Heart left ventricle (tissue), 16 donors: ENCODE data around the gene CYTH4. TPM values are rescaled to one million over a fixed set of nuclear protein-coding genes. Genes with fewer than 3 reads are reported as not detected.

Source experiments
- ATAC-seq, 4 donors: fragments of 200-7000 bp; cut with Tn5 transposase; one replicate each; pipeline ENCODE4 v1.9.1; 2020 to 2022; ENCODE audit warnings: moderate library complexity in 4 of 4, mild to moderate bottlenecking in 3 of 4, moderate number of reproducible peaks in 1 of 4
- DNase-seq, 5 donors: peaks; one replicate each; pipeline ENCODE4 v3.0.0-alpha.2; 2020
- H3K27ac ChIP-seq, 12 donors: fragments of 200-600 bp; sonication (generic) in 4 of 12; one replicate each; pipeline versions ENCODE4 v1.5.0 to v1.8.0; 2016 to 2022; ENCODE audit warnings: mild to moderate bottlenecking in 2 of 12
- H3K27me3 ChIP-seq, 9 donors: fragments of 200-600 bp; sonication (generic) in 2 of 9; one replicate each; pipeline versions ENCODE4 v1.5.1 to v1.8.0; 2016 to 2022; ENCODE audit warnings: mild to moderate bottlenecking in 3 of 9
- H3K36me3 ChIP-seq, 9 donors: fragments of 200-600 bp; sonication (generic) in 2 of 9; one replicate each; pipeline versions ENCODE4 v1.5.0 to v1.8.0; 2018 to 2022; ENCODE audit warnings: mild to moderate bottlenecking in 2 of 9
- H3K4me1 ChIP-seq, 12 donors: fragments of 200-600 bp; sonication (generic) in 4 of 12; one replicate each; pipeline versions ENCODE4 v1.5.0 to v1.8.0; 2016 to 2022; ENCODE audit warnings: mild to moderate bottlenecking in 3 of 12
- H3K4me3 ChIP-seq, 12 donors: fragments of 200-600 bp; sonication (generic) in 4 of 12; one replicate each; pipeline versions ENCODE4 v1.5.0 to v1.8.0; 2017 to 2022; ENCODE audit warnings: mild to moderate bottlenecking in 9 of 12, moderate library complexity in 4 of 12
- H3K9me3 ChIP-seq, 12 donors: fragments of 200-600 bp; sonication (generic) in 4 of 12; one replicate each; pipeline versions ENCODE4 v1.5.0 to v1.8.0; 2016 to 2022; ENCODE audit warnings: mild to moderate bottlenecking in 1 of 12
- CTCF ChIP-seq, 12 donors: fragments of 200-600 bp; sonication (generic) in 4 of 12; IDR thresholded peaks; one replicate each; pipeline versions ENCODE4 v1.5.0 to v1.8.0; 2018 to 2022; ENCODE audit warnings: antibody characterized with exemption in 12 of 12, mild to moderate bottlenecking in 5 of 12
- POLR2A ChIP-seq, 2 donors: fragments of 450-650 bp; IDR thresholded peaks; one replicate each; pipeline ENCODE4 v1.6.1; 2017; ENCODE audit warnings: antibody characterized with exemption in 2 of 2, mild to moderate bottlenecking in 2 of 2, moderate library complexity in 2 of 2
- WGBS, 4 donors: extraction: QIAGEN DNeasy Blood & Tissue Kit in 2 of 4; methylation state at CpG; one replicate each; pipeline versions ENCODE4 v1.1.5 to v1.1.7; 2013 to 2018; 5-methylcytosine and 5-hydroxymethylcytosine counted together
- intact Hi-C, 10 donors: fragments of 100-400 bp; cut with DNase I; formaldehyde crosslinking; loops; one replicate each; pipeline versions ENCODE4 v1.11.1 to v1.14.2; 2022
- polyA plus RNA-seq, 2 donors: library from polyadenylated mRNA; stranded (reverse); fragments of 200-250 nt; gene quantifications; one replicate each; pipeline ENCODE4 v1.2.3, GENCODE V29; 2013
- total RNA-seq, 9 donors: library from RNA; depleted of rRNA in 2 of 9; stranded (reverse); fragments of >200 nt in 2 of 9; fragmentation: NEBNext Ultra II Directional in 3 of 9; extraction: Animal tissue kit (Norgen Biotek cat#: 25700) in 3 of 9; gene quantifications; one replicate each; pipeline versions ENCODE4 v1.1.0 to v1.2.4, GENCODE V29; 2016 to 2023
- donor health status: ischemic (EF 13 %, LVEDD 7.1; RV severe dilation, severe dysfunction).
- donor health status: healthy with polysubstance abuse.
- donor health status: DM: no; HTN: yes; CAD: no.
- donor health status: DM: no; HTN: no; CAD: no.
- donor health status: ischemic (EF 25% LVEDD 6.9; RV normal size, moderate dysfunction).
- donor health status: ischemic (EF 25% LVEDD 5.7; RV mildly dilated, moderate dysfunction).
- donor health status: healthy.
- donor health status: DM: yes; HTN: yes; CAD: no.
- donor health status: ischemic (EF 35%, LVEDD 5.7; RV mildly dilated, moderate dysfunction).
- donor health status: nonischemic (EF 11% LVEDD 7.7; RV severe dilation, severe dysfunction).
- donor health status: DM: yes; HTN: yes; CAD: no.
- donor health status: PGD.
- donor health status: ischemic (EF 29% LVEDD 5.4; RV normal size, mild dysfunction).
- donor health status: nonischemic (EF 23%, LVEDD 6.1; RV moderate dilation, normal function).

The CYTH4 gene
- total and polyA plus RNA-seq, 11 donors = 2.4 to 57.8 (median 4.3) TPM

GRCh38 chr22:37287550-37287951, 5.2 kb downstream of the CYTH4 start:
- intact Hi-C loops = no loop called here
- TF ChIP-seq CTCF (IDR thresholded peaks at IDR 0.05) = no peak
- no peak for TF ChIP-seq POLR2A (IDR thresholded peaks at IDR 0.05)
- H3K36me3 ChIP-seq = peaks cover 0 to 64% (median 0%) of the 10 kb centered on the region in 9 donors
- H3K4me1 ChIP-seq = peaks cover 0 to 74% (median 0%) of the 10 kb centered on the region in 12 donors
- 81 to 86% (median 83%) methylated on average over 10 of the region's 10 CpGs for WGBS, 4 donors
- H3K27me3 ChIP-seq = peaks cover 0 to 29% (median under 1%) of the 10 kb centered on the region in 9 donors
- no peak overlapping the region for H3K27ac ChIP-seq
- no peak for ATAC-seq
- no peak overlapping the region for H3K4me3 ChIP-seq
- DNase-seq = no peak
- H3K9me3 ChIP-seq = peaks cover 0 to 6% (median 0%) of the 10 kb centered on the region in 12 donors

GRCh38 chr22:37288521-37288920, 6.2 kb downstream of the CYTH4 start:
- TF ChIP-seq POLR2A (IDR thresholded peaks at IDR 0.05) (no peak), CTCF (IDR thresholded peaks at IDR 0.05) (no peak)
- peaks cover 0 to 6% (median 0%) of the 10 kb centered on the region in 12 donors for H3K9me3 ChIP-seq
- peaks cover 0 to 74% (median 0%) of the 10 kb centered on the region in 12 donors for H3K4me1 ChIP-seq
- WGBS, 4 donors = 87 to 91% (median 90%) methylated on average over 7 of the region's 7 CpGs
- DNase-seq = no peak
- intact Hi-C loops = no loop called here
- peaks cover 0 to 29% (median 4%) of the 10 kb centered on the region in 9 donors for H3K27me3 ChIP-seq
- H3K27ac ChIP-seq = no peak overlapping the region
- no peak for ATAC-seq
- peaks cover 0 to 74% (median 0%) of the 10 kb centered on the region in 9 donors for H3K36me3 ChIP-seq
- no peak overlapping the region for H3K4me3 ChIP-seq

- intact Hi-C loops = no loop called here
- H3K4me1 ChIP-seq = peaks cover 0 to 72% (median 0%) of the 10 kb centered on the region in 12 donors
- peaks cover 0 to 76% (median 0%) of the 10 kb centered on the region in 9 donors for H3K36me3 ChIP-seq
- peaks cover 0 to 25% (median 2%) of the 10 kb centered on the region in 9 donors for H3K27me3 ChIP-seq
- ATAC-seq = no peak
- H3K9me3 ChIP-seq = peaks cover 0 to 6% (median 0%) of the 10 kb centered on the region in 12 donors
- H3K4me3 ChIP-seq = no peak overlapping the region
- WGBS, 4 donors = 87 to 94% (median 93%) methylated on average over 7 of the region's 7 CpGs
- DNase-seq = no peak
- TF ChIP-seq POLR2A (IDR thresholded peaks at IDR 0.05) = no peak
- no peak overlapping the region for H3K27ac ChIP-seq
Measured at GRCh38 chr22:37289156-37289735, 6.9 kb downstream of the CYTH4 start.

GRCh38 chr22:37290737-37291136, 8.4 kb downstream of the CYTH4 start:
- intact Hi-C loops = no loop called here
- Histone ChIP-seq H3K36me3 (peaks cover 0 to 85% (median 0%) of the 10 kb centered on the region in 9 donors), H3K27me3 (peaks cover 0 to 25% (median 2%) of the 10 kb centered on the region in 9 donors), H3K27ac (no peak overlapping the region), H3K9me3 (peaks cover 0 to 6% (median 0%) of the 10 kb centered on the region in 12 donors), H3K4me1 (peaks cover 0 to 60% (median 0%) of the 10 kb centered on the region in 12 donors), H3K4me3 (no peak overlapping the region)
- peak in 1 of 4 donors; percentile 25 for ATAC-seq
- no peak for TF ChIP-seq POLR2A (IDR thresholded peaks at IDR 0.05)
- no peak for TF ChIP-seq CTCF (IDR thresholded peaks at IDR 0.05)
- 43 to 62% (median 56%) methylated on average over 7 of the region's 7 CpGs for WGBS, 4 donors
- DNase-seq = peak in 2 of 5 donors; percentile 59 to 68
